K562 treated with DMSO at 1 percent for 12 hours (cell line): ENCODE measurements around the gene PLPP3. TPM values are rescaled to one million over a fixed set of nuclear protein-coding genes. Genes with fewer than 3 reads are reported as not detected.

Source experiments
- total RNA-seq: library from RNA; unstranded; fragments of 300-600 nt; gene quantifications from 2 replicates; pipeline ENCODE4 v1.2.3, GENCODE V29; 2022; ENCODE audit not compliant: insufficient read depth

Gene PLPP3
- 0.44 and 2.3 TPM in 2 replicates for total RNA-seq

DNA sequence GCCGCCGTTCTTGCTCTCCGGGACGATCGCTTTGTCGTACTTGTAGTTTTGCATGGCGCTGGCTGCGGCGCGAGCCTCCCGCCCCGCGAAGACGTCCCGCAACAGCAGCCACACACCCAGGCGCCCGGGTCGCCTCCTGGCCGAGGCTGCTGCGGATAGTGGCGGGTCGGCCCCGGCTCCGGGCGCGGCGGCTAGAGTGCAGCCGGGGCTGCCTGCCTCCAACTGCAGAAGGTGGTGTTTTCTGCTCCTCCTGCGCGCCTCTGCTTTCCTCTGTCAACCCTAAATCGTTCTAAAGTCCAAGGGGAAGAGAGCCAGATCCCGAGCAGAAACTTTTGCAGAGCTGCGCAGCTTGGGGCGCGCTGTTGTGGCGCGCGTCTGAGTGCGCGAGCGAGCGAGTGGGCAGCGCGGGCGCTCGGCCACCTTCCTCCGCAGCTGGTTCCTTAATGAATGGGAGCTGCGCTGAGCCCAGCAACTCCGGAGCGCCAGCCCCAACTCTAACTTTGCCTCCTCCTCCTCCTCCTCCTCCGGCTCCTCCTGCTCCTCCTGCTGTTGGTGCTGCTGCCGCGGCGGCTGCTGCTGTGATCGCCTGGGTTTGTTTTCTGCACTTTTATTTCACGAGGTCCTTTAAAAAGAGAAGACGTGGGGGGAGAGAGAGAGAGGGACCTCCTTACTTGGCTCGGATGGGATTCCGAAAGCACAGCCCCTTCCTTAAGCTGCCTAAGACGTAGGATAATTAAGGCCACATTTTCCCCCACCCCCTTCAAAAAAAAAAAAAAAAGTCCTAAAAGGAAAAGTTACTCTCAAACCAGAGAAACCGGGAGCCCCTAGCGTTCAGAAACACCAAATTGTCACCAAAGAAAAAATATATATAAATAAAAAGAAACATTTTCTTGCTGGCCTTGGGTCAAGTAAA is at the start of gene PLPP3:
Gene PLPP3 (minus strand): TSS at position 601 of the 913 bp plus-strand sequence. CDS start 547 bp downstream, at position 54.

Other genes starting within 250 kb of the PLPP3 start
- gene PRKAA2, start 65.8 kb upstream of the PLPP3 start, total RNA-seq = not detected in 2 replicates
- 1.8 TPM in 1 of 2 replicates, not detected in the other for gene FYB2, start 239.8 kb upstream of the PLPP3 start, total RNA-seq